Measurements from ENCODE around the gene IER3IP1.
"Not testable (repeated sequence)": the region's sequence is repeated elsewhere in the genome, so short reads cannot be mapped to it uniquely, and the experiment has no call there.

IER3IP1 gene

GRCh38 chr18:47175898-47176575 lies at the start of gene IER3IP1:
TSS of gene IER3IP1 (minus strand) at chr18:47176364. CDS start at chr18:47176277, 87 bp downstream.
- DNase-seq (ENCODE audit: low read depth in 2 of 2), result peak; percentile 69 to 71

GRCh38 chr18:47215554-47216138 lies 39.5 kb upstream of the IER3IP1 start:
- DNase-seq (ENCODE audit: low read depth in 2 of 2), result no peak

GRCh38 chr18:47209171-47209570 lies 33.0 kb upstream of the IER3IP1 start:
- DNase-seq (ENCODE audit: low read depth in 2 of 2), result no peak

GRCh38 chr18:47206945-47207637 lies 30.9 kb upstream of the IER3IP1 start:
- DNase-seq (ENCODE audit: low read depth in 2 of 2), result no peak

- DNase-seq (ENCODE audit: low read depth in 2 of 2), result no peak
Measured at GRCh38 chr18:47204908-47205522, 28.9 kb upstream of the IER3IP1 start.

- no peak for DNase-seq (ENCODE audit: low read depth in 2 of 2)
Measured at GRCh38 chr18:47203626-47204464, 27.7 kb upstream of the IER3IP1 start.

GRCh38 chr18:47195961-47196360 lies 19.8 kb upstream of the IER3IP1 start:
- DNase-seq (ENCODE audit: low read depth in 2 of 2), result not testable (repeated sequence)

- no peak for DNase-seq (ENCODE audit: low read depth in 2 of 2)
Measured at GRCh38 chr18:47191961-47192360, 15.8 kb upstream of the IER3IP1 start.

GRCh38 chr18:47187721-47188120 lies 11.6 kb upstream of the IER3IP1 start:
- DNase-seq (ENCODE audit: low read depth in 2 of 2), result no peak

- no peak for DNase-seq (ENCODE audit: low read depth in 2 of 2)
Measured at GRCh38 chr18:47184419-47185050, 8.4 kb upstream of the IER3IP1 start.

- not testable (repeated sequence) for DNase-seq (ENCODE audit: low read depth in 2 of 2)
Measured at GRCh38 chr18:47182156-47182555, 6.0 kb upstream of the IER3IP1 start.

GRCh38 chr18:47180765-47181164 lies 4.6 kb upstream of the IER3IP1 start:
- DNase-seq (ENCODE audit: low read depth in 2 of 2), result no peak

GRCh38 chr18:47179520-47179919 lies 3.4 kb upstream of the IER3IP1 start:
- DNase-seq (ENCODE audit: low read depth in 2 of 2), result no peak

GRCh38 chr18:47175283-47175897 lies 774 bp downstream of the IER3IP1 start:
- DNase-seq (ENCODE audit: low read depth in 2 of 2), result no peak

- no peak for DNase-seq (ENCODE audit: low read depth in 2 of 2)
Measured at GRCh38 chr18:47174545-47175116, 1.5 kb downstream of the IER3IP1 start.

- DNase-seq (ENCODE audit: low read depth in 2 of 2), result no peak
Measured at GRCh38 chr18:47172476-47172875, 3.7 kb downstream of the IER3IP1 start.

- DNase-seq (ENCODE audit: low read depth in 2 of 2), result no peak
Measured at GRCh38 chr18:47168913-47169312, 7.3 kb downstream of the IER3IP1 start.

GRCh38 chr18:47168509-47168908 lies 7.7 kb downstream of the IER3IP1 start:
- DNase-seq (ENCODE audit: low read depth in 2 of 2), result no peak

GRCh38 chr18:47166294-47166693 lies 9.9 kb downstream of the IER3IP1 start:
- DNase-seq (ENCODE audit: low read depth in 2 of 2), result no peak

GRCh38 chr18:47163241-47163640 lies 12.9 kb downstream of the IER3IP1 start:
- no peak for DNase-seq (ENCODE audit: low read depth in 2 of 2)
